Raji (cell line): ENCODE measurements around the gene GNE.

ENCODE experiments used
- POLR2A ChIP-seq: IDR thresholded peaks from 2 replicates; pipeline ENCODE4 v1.6.1; 2011; ENCODE audit warnings: low read depth, low read length, control low read depth; ENCODE audit not compliant: insufficient read depth

Gene GNE, protein sequence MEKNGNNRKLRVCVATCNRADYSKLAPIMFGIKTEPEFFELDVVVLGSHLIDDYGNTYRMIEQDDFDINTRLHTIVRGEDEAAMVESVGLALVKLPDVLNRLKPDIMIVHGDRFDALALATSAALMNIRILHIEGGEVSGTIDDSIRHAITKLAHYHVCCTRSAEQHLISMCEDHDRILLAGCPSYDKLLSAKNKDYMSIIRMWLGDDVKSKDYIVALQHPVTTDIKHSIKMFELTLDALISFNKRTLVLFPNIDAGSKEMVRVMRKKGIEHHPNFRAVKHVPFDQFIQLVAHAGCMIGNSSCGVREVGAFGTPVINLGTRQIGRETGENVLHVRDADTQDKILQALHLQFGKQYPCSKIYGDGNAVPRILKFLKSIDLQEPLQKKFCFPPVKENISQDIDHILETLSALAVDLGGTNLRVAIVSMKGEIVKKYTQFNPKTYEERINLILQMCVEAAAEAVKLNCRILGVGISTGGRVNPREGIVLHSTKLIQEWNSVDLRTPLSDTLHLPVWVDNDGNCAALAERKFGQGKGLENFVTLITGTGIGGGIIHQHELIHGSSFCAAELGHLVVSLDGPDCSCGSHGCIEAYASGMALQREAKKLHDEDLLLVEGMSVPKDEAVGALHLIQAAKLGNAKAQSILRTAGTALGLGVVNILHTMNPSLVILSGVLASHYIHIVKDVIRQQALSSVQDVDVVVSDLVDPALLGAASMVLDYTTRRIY

DNA sequence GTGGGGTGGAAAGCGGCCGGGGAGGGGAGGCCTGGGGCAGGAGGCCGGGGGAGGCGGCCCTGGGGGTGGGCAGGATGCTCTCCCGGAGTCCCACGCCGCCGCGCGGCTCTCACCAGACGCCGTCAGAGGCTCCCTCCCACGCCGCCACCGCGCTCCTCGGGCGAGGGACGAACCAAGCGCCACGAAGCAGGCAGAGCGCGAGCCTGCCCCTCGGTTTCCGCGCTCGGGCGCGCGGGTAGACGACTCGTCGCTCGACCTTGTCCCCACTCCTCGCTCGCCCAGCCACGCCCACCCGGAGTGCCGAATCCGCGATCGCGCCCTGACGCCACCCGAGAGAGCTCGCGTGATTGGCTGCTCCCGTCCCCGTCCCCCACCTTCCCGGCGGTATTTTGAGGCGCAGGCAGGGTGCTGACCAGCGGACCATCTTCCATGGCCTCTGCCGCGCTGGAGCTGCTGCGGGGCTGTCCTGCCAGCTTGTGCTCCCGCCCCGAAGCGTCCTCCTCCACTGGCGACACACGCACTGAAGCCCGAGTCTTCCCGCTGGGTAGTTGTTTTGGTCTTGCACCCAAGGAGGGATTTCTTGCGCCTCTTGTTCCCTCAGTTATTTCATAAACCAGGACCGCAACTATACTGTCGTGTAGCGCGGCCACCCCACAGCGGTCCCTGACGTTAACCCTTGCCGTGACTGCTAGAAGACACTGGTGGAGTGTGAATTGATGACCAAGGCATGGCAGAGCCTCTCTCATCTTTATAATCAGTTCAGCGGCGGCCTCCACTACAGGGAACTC, at the start of gene GNE:
Gene GNE (minus strand): TSS at position 241 of the 788 bp plus-strand sequence. CDS start 9,093 bp downstream, outside the sequence.
- peak; percentile 98 for TF ChIP-seq POLR2A

DNA sequence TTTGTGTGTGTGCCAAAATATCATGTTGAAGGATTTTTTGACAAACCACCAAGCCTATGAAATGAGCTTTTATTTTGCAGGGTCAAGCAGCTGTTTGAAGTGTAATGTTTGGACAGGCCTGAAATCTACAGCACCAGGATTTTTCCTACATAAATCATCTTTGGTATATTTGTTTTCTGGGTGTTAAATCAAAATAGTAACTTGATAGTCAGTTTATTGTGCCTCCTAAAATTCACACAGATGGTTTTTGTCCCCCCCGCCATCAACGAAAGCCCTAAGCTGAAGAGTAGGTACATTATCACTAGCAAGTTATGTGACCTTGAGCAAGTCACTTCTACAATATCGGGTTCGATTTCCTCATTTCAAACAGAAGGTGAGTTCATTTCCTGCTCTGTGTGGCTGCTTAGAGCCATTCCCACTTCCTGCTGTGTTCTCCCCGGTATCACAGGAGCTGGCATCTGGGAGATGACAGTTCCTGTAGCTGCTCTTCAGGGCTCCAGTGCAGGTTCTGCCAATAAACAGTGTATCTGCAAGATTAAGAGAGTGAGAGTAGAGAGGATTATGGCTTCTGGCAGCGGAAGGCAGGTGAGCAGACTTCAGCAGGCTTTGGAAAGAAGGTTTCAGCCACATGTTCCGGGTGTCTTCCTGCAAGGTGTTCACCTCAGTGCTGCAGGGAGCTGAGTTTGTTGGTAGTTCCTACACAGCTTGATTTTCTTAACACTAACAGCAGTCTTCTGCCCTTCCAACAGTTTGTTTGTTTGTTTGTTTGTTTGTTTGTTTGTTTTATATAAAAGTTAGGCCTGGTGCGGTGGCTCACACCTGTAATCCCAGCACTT, 48.4 kb upstream of the GNE start:
- TF ChIP-seq POLR2A = no peak

DNA sequence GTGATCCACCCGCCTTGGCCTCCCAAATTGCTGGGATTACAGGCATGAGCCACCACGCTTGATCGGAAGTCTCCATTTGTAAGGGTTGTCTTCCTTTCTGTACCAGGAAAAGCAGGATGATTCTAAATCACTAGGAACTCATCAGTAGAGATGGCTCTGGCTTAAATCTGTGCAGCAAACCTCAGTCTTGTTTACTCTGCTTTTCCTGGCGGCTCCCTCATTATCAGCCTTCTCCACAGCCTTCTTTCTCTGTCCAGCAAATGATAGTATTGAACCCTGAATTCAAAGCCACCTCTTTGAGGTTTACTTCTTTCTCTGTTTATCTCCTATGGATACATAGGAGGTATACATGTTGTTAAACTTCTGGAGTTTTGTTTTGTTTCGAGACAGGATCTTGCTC, 43.0 kb upstream of the GNE start:
- TF ChIP-seq POLR2A = no peak

DNA sequence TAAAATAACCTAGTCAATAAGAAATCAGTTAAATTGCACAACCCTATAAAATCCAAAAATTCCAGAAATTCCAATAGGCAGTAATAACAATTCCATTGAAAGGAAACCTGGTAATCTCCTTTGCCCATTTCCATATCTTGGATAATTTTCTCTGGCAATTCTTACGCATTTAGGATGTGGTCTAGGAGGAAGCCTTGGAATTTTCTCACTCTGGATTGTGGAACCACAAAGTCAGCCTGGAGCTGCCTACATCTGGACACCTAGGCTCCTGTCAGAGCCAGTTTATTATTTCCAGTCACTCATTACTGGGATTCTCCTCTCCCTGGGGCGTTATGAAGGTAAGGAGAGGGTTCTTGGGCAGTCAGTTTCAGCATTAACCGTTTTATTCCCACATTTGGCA, 40.3 kb upstream of the GNE start:
- TF ChIP-seq POLR2A = no peak

DNA sequence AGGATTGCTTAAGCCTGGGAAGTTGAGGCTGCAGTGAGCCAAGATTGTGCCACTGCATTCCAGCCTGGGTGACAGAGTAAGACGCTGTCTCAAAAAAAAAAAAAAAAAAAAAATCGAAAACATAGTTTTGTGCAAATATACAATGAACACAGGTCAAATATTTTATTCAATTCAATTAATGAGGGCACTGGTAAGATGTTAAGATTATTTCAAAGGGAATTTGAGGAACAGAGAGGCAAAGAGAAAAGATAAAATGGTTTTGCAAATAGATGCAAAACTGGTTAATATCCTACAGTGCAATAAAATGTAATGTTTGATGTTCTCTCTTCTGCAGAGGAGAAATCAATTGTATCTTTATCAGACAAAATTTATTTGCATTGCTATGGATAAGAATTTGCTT, 39.5 kb upstream of the GNE start:
- TF ChIP-seq POLR2A = no peak

DNA sequence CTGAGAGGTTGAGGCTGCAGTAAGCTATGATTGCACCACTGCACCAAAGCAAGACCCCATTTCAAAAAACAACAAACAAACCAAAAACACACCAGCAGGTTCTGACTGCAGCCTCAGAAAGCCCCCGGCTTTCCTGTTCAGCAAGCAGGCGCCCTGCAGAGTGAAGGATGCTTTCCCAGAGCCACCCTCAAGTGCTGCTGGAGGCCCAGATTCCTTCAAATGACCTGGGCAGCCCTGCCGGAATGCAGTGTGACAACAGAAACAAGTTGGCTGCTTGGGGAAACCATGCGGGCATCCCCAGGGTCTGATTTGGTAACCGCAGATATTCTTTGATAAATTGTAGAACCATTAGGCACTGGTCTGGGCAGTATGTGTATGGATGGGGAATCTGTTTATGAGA, 35.7 kb upstream of the GNE start:
- TF ChIP-seq POLR2A = no peak

DNA sequence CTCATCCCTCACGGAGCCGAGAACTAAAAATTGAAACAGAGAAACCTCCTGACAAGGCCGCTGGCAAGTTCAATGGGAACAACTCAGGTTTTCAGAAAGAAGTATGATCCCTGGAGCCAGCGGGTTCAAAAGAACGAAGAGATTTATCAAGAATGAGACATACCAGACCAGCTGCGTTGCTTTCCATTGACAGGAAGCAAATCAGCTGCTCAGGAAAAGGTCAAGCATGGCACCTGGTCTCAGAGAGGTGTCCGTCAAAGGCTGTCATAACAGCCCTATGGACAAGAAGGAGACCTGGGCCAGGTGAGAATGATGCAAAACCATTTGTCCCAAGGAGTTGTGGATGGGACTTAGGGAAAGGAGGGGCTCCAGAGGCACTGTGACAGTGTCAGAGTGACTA, 34.9 kb upstream of the GNE start:
- no peak for TF ChIP-seq POLR2A

DNA sequence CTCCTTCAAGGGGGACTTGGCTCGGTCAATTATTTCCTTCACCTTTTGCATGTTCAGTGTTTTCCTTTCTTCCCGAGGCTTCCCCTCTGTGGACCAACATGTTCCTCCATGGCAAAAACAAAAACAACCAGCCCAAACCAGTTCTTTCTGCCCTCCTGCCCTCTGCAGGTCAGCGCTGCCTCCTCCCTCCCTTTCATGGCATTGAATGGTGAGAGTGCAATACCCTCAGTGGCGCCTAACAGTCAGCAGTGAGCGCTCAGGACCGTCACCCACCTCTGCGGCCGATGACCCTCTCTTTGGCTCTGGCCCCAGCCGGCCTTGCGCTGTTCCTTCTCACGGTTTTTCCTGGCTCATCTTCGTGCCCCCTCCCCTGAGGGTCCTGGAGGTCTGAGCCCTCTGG, 34.4 kb upstream of the GNE start:
- no peak for TF ChIP-seq POLR2A

DNA sequence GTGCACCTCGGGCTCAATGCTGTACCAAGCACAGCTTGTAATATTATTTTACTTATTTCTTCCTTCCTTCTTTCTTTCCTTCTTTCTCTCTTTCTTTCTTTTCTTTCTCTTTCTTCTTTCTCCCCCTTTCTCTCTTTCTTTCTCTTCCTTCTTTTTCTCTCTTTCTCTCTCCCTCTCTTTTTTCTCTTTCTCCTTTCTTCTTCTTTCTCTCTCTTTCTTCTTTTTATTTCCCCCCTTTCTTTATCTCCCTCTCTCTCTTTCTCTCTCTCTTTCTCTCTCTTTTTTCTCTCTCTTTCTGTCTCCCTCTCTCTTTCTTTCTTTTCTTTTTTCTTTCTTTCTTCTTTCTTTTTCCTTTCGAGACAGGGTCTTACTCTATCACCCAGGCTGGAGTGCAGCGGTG, 32.7 kb upstream of the GNE start:
- TF ChIP-seq POLR2A = no peak

DNA sequence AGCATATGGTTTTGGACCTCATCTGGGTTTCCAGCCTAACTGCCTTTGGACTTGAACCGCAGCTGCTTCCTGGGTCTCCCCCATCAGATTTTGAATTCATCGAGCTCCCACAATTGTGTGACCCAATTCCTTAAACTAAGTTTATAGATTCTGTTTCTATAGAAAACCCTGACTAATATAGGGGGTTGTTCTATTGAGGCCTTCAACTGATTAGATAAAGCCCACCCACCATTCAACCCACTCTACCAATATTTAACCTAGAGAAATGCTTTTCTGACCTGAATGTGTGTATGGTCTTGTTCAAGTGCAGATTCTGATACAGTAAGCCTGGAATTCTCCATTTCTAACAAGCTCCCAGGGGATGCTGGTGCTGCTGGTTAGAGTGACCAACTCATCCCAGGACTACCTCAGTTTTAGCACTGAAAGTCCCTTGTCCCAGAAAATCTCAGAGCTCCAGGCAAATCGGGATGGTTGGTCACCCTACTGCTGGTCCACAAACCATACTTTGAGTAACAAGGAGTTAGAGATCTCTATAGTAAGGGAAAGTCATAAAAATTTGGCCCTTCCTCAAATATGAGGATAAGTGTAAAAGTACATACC, 31.7 kb upstream of the GNE start:
- TF ChIP-seq POLR2A = no peak

DNA sequence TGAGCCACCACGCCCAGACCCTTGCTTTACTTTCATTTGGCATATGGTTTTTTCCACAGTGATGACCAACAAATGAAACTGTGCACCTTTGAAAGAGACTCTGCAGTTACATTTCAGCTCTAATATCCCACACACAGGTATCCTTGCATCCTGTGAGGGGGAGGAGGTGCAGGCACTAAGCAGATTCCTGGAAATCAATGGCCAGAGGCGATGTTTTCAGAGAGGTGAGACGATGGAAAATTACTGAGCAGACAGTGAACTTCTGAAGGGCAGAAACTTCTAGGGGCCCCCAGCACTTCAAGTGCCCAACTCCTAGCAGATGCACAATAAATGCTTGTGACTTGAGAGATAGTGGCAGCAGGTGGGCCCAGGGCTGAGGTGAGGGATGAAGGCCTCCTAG, 29.8 kb upstream of the GNE start:
- no peak for TF ChIP-seq POLR2A

DNA sequence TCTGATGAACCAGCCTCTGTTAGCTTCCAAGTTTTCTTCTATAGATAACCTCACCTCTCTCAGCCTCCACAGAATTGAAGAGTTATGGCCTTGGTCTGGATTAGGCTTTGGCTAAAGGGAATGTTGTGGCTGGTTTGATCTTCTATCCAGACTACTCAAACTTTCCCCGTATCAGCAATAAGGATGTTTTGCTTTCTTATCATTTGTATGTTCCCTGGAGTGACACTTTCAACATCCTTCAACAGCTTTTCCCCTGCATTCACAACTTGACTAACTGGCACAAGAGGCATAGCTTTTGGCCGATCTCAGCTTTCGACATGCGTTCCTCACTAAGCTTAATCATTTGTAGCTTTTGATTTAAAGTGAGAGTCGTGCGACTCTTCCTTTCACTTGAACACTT, 28.1 kb upstream of the GNE start:
- TF ChIP-seq POLR2A = no peak

DNA sequence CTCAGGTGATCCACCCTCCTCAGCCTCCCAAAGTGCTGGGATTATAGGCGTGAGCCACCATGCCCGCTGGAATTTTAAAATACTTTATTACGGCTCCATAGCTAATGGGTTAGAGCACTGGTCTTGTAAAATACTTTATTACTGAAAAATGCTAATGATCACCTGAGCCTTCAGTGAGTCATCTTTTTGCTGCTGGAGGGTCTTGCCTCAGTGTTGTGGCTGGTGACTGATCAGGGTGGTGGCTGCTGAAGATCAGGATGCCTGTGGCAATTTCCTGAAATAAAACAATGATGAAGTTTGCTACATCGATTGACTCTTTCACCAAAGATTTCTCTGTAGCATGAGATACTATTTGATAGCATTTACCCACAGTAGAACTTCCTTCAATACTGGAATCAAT, 26.0 kb upstream of the GNE start:
- no peak for TF ChIP-seq POLR2A

DNA sequence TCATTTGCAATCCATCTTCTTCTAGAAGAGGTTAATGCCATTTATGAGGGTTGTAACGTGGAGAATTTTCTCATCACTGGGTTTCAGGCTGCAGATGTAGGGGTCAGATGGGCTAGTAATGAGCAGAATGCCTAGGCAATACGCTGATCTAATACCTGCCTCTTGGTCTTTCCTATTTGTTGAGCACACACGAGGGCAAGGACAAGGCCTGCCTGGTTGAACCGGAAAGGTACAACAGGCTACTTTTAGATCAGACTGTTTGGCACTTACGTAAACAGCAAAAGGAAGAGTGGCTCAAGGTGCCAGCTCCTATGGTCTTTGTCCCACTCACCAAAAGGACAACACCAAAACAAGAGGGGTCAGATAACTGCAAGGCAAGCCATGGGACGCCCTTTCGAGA, 24.0 kb upstream of the GNE start:
- TF ChIP-seq POLR2A = no peak
